GM23338 (cell line): ENCODE data around the gene MESP1. TPM values are rescaled to one million over a fixed set of nuclear protein-coding genes. Genes with fewer than 3 reads are reported as not detected.

Experiments used
- ATAC-seq: fragments of 200-7000 bp; cut with Tn5 transposase; 3 replicates; pipeline ENCODE4 v1.9.1; 2020
- DNase-seq: peaks from one replicate; pipeline ENCODE4 v3.0.0-alpha.2; 2015; ENCODE audit warnings: low spot score
- H2AFZ ChIP-seq: fragments of 200-600 bp; sonication (generic); 2 replicates; pipeline ENCODE4 v1.8.0; 2016; ENCODE audit warnings: antibody characterized with exemption, mild to moderate bottlenecking, moderate library complexity
- H3F3A ChIP-seq: fragments of 200-600 bp; sonication (generic); replicated peaks from 2 replicates; pipeline ENCODE4 v1.8.0; 2017; ENCODE audit warnings: antibody characterized with exemption, mixed run types, low read depth
- H3K27ac ChIP-seq: fragments of 200-600 bp; sonication (generic); 2 replicates; pipeline ENCODE4 v1.6.1; 2016; ENCODE audit warnings: low read depth
- H3K27me3 ChIP-seq: fragments of 200-600 bp; sonication (generic); 2 replicates; pipeline ENCODE4 v1.8.0; 2016; ENCODE audit warnings: mild to moderate bottlenecking, mixed run types, moderate library complexity; ENCODE audit not compliant: insufficient read depth
- H3K36me3 ChIP-seq: fragments of 200-600 bp; sonication (generic); 2 replicates; pipeline ENCODE4 v1.8.0; 2016; ENCODE audit warnings: mild to moderate bottlenecking; ENCODE audit not compliant: insufficient read depth
- H3K4me1 ChIP-seq: fragments of 200-600 bp; sonication (generic); 2 replicates; pipeline ENCODE4 v1.8.0; 2016; ENCODE audit warnings: mild to moderate bottlenecking, moderate library complexity; ENCODE audit not compliant: insufficient read depth
- H3K4me2 ChIP-seq: fragments of 200-600 bp; sonication (generic); 2 replicates; pipeline ENCODE4 v1.7.1; 2017; ENCODE audit warnings: mixed run types
- H3K4me3 ChIP-seq: fragments of 200-600 bp; sonication (generic); 2 replicates; pipeline ENCODE4 v1.6.1; 2016; ENCODE audit warnings: mixed run types
- H3K79me2 ChIP-seq: fragments of 200-600 bp; sonication (generic); replicated peaks from 2 replicates; pipeline ENCODE4 v1.8.0; 2017; ENCODE audit warnings: mild to moderate bottlenecking; ENCODE audit not compliant: insufficient read depth
- H3K9me2 ChIP-seq: fragments of 200-600 bp; sonication (generic); 2 replicates; pipeline ENCODE4 v1.8.0; 2017; ENCODE audit not compliant: insufficient read depth
- H4K20me1 ChIP-seq: fragments of 200-600 bp; sonication (generic); replicated peaks from 2 replicates; pipeline ENCODE4 v1.8.0; 2017; ENCODE audit warnings: mild to moderate bottlenecking; ENCODE audit not compliant: insufficient read depth
- H3K27ac Mint-ChIP-seq: 2 replicates; pipeline ENCODE4 v1.8.0; 2020; ENCODE audit warnings: inconsistent platforms, mild to moderate bottlenecking, moderate library complexity, mixed read lengths
- H3K27me3 Mint-ChIP-seq: 3 replicates; pipeline ENCODE4 v1.8.0; 2022; ENCODE audit warnings: low read depth, mild to moderate bottlenecking, moderate library complexity, mixed read lengths, inconsistent platforms; ENCODE audit not compliant: insufficient read depth, poor library complexity
- H3K36me3 Mint-ChIP-seq: 3 replicates; pipeline ENCODE4 v1.8.0; 2021; ENCODE audit warnings: low read depth, mild to moderate bottlenecking, inconsistent platforms, moderate library complexity, mixed read lengths
- H3K4me1 Mint-ChIP-seq: 3 replicates; pipeline ENCODE4 v1.8.0; 2020; ENCODE audit warnings: mild to moderate bottlenecking, inconsistent platforms, mixed read lengths
- H3K4me3 Mint-ChIP-seq: 3 replicates; pipeline ENCODE4 v1.8.0; 2021; ENCODE audit warnings: moderate library complexity, mild to moderate bottlenecking, inconsistent platforms, mixed read lengths
- H3K9me3 Mint-ChIP-seq: 3 replicates; pipeline ENCODE4 v1.8.0; 2020; ENCODE audit warnings: moderate library complexity, mild to moderate bottlenecking, inconsistent platforms, mixed read lengths
- EZH2phosphoT487 ChIP-seq: fragments of 200-600 bp; sonication (generic); IDR thresholded peaks from one replicate; pipeline ENCODE4 v1.8.1; 2018; ENCODE audit warnings: antibody characterized with exemption; ENCODE audit not compliant: unreplicated experiment
- NANOG ChIP-seq: IDR thresholded peaks from 2 replicates; pipeline ENCODE4 v1.6.1; 2016; ENCODE audit warnings: antibody characterized with exemption, borderline replicate concordance
- POLR2AphosphoS5 ChIP-seq: IDR thresholded peaks from 2 replicates; pipeline ENCODE4 v1.6.1; 2016; ENCODE audit warnings: antibody characterized with exemption, low read depth
- STAT1 ChIP-seq: IDR thresholded peaks from one replicate; pipeline ENCODE4 v1.6.1; 2016; ENCODE audit warnings: antibody characterized with exemption; ENCODE audit not compliant: unreplicated experiment
- ZNF114 ChIP-seq: fragments of 250-450 bp; sonication (Bioruptor Pico); IDR thresholded peaks from 2 replicates; pipeline ENCODE4 v1.5.0; 2020; ENCODE audit warnings: mild to moderate bottlenecking, moderate library complexity
- polyA plus RNA-seq: library from polyadenylated mRNA; unstranded; fragments of >200 nt; fragmentation: Nextera tagmentation; extraction: Ambion mirVana; gene quantifications from 2 replicates; pipeline ENCODE4 v1.2.1, GENCODE V29; 2016
- total RNA-seq: library from RNA; depleted of rRNA; stranded (reverse); fragments of >200 nt; shearing (Covaris generic); gene quantifications from 2 replicates; pipeline ENCODE4 v1.2.3, GENCODE V29; 2014
- TF ChIP-seq, protein P1 (sequence below), 2 experiments: fragments of 200-600 bp in 1 of 2; sonication (generic) in 1 of 2; conservative IDR thresholded peaks; 2 replicates each; pipeline versions ENCODE4 v1.5.1 to v1.6.1; 2016 to 2017; ENCODE audit warnings: antibody characterized with exemption in 2 of 2, low read depth in 2 of 2, mild to moderate bottlenecking in 2 of 2, moderate library complexity in 1 of 2
- TF ChIP-seq, protein P2 (sequence below): IDR thresholded peaks from one replicate; pipeline ENCODE4 v1.6.1; 2018; ENCODE audit warnings: antibody characterized with exemption; ENCODE audit not compliant: unreplicated experiment

The MESP1 gene
- total and polyA plus RNA-seq, 2 experiments from 2014 or later, result 0.21 to 0.91 TPM

DNA sequence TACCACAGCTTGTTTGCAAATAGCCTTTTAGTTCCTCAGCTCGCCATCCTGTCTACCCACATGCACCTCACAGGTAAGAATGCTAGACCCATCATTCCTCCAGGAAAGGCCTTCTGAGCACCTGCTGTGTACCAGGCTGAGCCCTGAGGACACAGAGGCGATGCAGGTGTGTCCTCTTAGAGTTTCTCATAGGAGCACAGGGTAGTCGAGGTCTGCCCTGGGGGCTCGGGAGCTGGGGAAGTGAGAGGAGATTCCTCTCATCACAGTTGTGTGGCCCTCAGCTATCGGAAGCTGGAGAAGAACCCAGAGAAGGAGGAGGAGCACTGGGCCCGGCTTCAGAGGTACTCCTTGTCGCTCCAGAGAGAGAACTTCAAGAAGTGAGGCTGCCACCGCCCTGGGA, 8.0 kb downstream of the MESP1 start:
- Histone ChIP-seq H3K4me1 (peaks cover 10% of the 10 kb centered on the region), H3K27me3 (peaks cover 29% of the 10 kb centered on the region), H3K4me3 (no peak overlapping the region), H3F3A (no peaks in the 10 kb centered on the region), H3K36me3 (no peaks in the 10 kb centered on the region), H3K27ac (no peak overlapping the region), H3K9me2 (no peaks in the 10 kb centered on the region), H2AFZ (no peak overlapping the region), H4K20me1 (0 out of 2 replicates have a peak, but pooled peaks cover 5% of the 10 kb centered on the region), H3K79me2 (no peaks in the 10 kb centered on the region), H3K4me2 (no peak overlapping the region)
- Mint-ChIP-seq H3K36me3 (no peaks in the 10 kb centered on the region), H3K27me3 (peaks cover 16% of the 10 kb centered on the region), H3K4me1 (peaks cover under 1% of the 10 kb centered on the region; the same call in 1 of the 3 replicates), H3K9me3 (no peaks in the 10 kb centered on the region), H3K4me3 (no peak overlapping the region), H3K27ac (no peak overlapping the region)
- ATAC-seq, result no peak
- TF ChIP-seq EZH2phosphoT487 (no peak), STAT1 (no peak), ZNF114 (CRISPR knock-in tag) (no peak)
- TF ChIP-seq, protein P1, sequence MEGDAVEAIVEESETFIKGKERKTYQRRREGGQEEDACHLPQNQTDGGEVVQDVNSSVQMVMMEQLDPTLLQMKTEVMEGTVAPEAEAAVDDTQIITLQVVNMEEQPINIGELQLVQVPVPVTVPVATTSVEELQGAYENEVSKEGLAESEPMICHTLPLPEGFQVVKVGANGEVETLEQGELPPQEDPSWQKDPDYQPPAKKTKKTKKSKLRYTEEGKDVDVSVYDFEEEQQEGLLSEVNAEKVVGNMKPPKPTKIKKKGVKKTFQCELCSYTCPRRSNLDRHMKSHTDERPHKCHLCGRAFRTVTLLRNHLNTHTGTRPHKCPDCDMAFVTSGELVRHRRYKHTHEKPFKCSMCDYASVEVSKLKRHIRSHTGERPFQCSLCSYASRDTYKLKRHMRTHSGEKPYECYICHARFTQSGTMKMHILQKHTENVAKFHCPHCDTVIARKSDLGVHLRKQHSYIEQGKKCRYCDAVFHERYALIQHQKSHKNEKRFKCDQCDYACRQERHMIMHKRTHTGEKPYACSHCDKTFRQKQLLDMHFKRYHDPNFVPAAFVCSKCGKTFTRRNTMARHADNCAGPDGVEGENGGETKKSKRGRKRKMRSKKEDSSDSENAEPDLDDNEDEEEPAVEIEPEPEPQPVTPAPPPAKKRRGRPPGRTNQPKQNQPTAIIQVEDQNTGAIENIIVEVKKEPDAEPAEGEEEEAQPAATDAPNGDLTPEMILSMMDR (conservative IDR thresholded peaks at IDR 0.05; ENCODE audit: low read depth in 2 of 2), result no peak
- DNase-seq, result no peak

DNA sequence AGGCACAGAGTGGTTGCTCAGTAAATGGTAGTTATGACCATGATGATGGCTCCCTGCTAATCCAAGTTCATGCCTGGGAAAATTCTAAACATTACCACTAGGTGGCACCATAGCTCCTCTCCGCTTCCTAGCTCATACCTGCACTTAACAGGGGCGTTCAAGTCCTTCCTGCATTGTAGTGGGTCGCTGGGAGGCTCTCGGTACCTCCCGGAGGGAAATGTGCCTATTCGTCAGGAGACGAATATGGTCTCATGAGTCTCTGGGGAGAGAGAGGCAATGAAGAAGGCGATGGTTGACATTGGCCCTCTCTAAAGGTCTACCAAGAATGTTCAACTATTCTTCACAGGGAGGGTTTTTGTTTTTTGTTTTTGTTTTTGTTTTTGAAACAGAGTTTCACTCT, 10.9 kb downstream of the MESP1 start:
- H3K36me3 Mint-ChIP-seq, result no peaks in the 10 kb centered on the region
- no peaks in the 10 kb centered on the region for H3K79me2 ChIP-seq
- no peaks in the 10 kb centered on the region for H3K4me1 Mint-ChIP-seq
- TF ChIP-seq EZH2phosphoT487, result no peak
- no peak for TF ChIP-seq STAT1
- no peak for TF ChIP-seq POLR2AphosphoS5
- TF ChIP-seq NANOG, result no peak
- TF ChIP-seq, protein P2, sequence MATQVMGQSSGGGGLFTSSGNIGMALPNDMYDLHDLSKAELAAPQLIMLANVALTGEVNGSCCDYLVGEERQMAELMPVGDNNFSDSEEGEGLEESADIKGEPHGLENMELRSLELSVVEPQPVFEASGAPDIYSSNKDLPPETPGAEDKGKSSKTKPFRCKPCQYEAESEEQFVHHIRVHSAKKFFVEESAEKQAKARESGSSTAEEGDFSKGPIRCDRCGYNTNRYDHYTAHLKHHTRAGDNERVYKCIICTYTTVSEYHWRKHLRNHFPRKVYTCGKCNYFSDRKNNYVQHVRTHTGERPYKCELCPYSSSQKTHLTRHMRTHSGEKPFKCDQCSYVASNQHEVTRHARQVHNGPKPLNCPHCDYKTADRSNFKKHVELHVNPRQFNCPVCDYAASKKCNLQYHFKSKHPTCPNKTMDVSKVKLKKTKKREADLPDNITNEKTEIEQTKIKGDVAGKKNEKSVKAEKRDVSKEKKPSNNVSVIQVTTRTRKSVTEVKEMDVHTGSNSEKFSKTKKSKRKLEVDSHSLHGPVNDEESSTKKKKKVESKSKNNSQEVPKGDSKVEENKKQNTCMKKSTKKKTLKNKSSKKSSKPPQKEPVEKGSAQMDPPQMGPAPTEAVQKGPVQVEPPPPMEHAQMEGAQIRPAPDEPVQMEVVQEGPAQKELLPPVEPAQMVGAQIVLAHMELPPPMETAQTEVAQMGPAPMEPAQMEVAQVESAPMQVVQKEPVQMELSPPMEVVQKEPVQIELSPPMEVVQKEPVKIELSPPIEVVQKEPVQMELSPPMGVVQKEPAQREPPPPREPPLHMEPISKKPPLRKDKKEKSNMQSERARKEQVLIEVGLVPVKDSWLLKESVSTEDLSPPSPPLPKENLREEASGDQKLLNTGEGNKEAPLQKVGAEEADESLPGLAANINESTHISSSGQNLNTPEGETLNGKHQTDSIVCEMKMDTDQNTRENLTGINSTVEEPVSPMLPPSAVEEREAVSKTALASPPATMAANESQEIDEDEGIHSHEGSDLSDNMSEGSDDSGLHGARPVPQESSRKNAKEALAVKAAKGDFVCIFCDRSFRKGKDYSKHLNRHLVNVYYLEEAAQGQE, result no peak
- TF ChIP-seq, protein P1 (conservative IDR thresholded peaks at IDR 0.05; ENCODE audit: low read depth in 2 of 2), result peak; percentile 86 to 97
- H3K4me1 ChIP-seq, result no peaks in the 10 kb centered on the region
- H3K27ac ChIP-seq, result no peak overlapping the region
- 0 out of 2 replicates have a peak, but pooled peaks cover 5% of the 10 kb centered on the region for H4K20me1 ChIP-seq
- peak; percentile 90 for DNase-seq
- H3K27me3 Mint-ChIP-seq, result peaks cover 24% of the 10 kb centered on the region
- H3K27me3 ChIP-seq, result 0 out of 2 replicates have a peak, but pooled peaks cover under 1% of the 10 kb centered on the region
- no peaks in the 10 kb centered on the region for H3K9me3 Mint-ChIP-seq
- no peak overlapping the region for H2AFZ ChIP-seq
- H3K4me2 ChIP-seq, result no peak overlapping the region
- no peaks in the 10 kb centered on the region for H3K9me2 ChIP-seq
- H3K36me3 ChIP-seq, result no peaks in the 10 kb centered on the region
- no peak overlapping the region for H3K4me3 Mint-ChIP-seq
- no peaks in the 10 kb centered on the region for H3F3A ChIP-seq
- H3K4me3 ChIP-seq, result no peak overlapping the region
- H3K27ac Mint-ChIP-seq, result no peak overlapping the region
- peak; percentile 97 for ATAC-seq
